Heart left ventricle (tissue), 13 donors: ENCODE results near the gene C2orf42.

Experiments used
- POLR2A ChIP-seq, 2 donors: fragments of 450-650 bp; IDR thresholded peaks; one replicate each; pipeline ENCODE4 v1.6.1; 2017; ENCODE audit warnings: antibody characterized with exemption in 2 of 2, mild to moderate bottlenecking in 2 of 2, moderate library complexity in 2 of 2
- TF ChIP-seq, protein P1 (sequence below), 12 donors: fragments of 200-600 bp; sonication (generic) in 4 of 12; IDR thresholded peaks; one replicate each; pipeline versions ENCODE4 v1.5.0 to v1.8.0; 2018 to 2022; ENCODE audit warnings: antibody characterized with exemption in 12 of 12, mild to moderate bottlenecking in 5 of 12
- donor health status: ischemic (EF 13 %, LVEDD 7.1; RV severe dilation, severe dysfunction).
- donor health status: DM: no; HTN: yes; CAD: no.
- donor health status: DM: no; HTN: no; CAD: no.
- donor health status: ischemic (EF 25% LVEDD 6.9; RV normal size, moderate dysfunction).
- donor health status: ischemic (EF 25% LVEDD 5.7; RV mildly dilated, moderate dysfunction).
- donor health status: ischemic (EF 35%, LVEDD 5.7; RV mildly dilated, moderate dysfunction).
- donor health status: nonischemic (EF 11% LVEDD 7.7; RV severe dilation, severe dysfunction).
- donor health status: DM: yes; HTN: yes; CAD: no.
- donor health status: PGD.
- donor health status: ischemic (EF 29% LVEDD 5.4; RV normal size, mild dysfunction).
- donor health status: nonischemic (EF 23%, LVEDD 6.1; RV moderate dilation, normal function).

DNA sequence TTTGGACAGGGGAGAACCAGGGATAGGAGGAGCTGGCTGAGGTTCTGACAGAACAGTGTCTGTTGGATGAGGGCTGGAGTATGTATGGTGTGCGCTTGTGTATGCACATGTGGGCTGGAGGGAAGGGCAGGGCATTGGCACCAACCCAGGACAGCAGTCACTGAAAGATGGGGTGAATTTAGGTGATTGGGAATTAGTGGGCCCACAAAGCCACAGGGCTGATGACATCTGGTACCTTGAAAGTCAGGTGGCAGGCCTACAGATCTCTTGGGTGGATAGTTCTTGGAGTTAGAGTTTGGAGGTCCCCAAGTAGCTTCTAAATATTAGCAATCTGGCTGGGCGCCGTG is 45.7 kb downstream of the C2orf42 start:
- TF ChIP-seq POLR2A (IDR thresholded peaks at IDR 0.05) = no peak
- TF ChIP-seq, protein P1, sequence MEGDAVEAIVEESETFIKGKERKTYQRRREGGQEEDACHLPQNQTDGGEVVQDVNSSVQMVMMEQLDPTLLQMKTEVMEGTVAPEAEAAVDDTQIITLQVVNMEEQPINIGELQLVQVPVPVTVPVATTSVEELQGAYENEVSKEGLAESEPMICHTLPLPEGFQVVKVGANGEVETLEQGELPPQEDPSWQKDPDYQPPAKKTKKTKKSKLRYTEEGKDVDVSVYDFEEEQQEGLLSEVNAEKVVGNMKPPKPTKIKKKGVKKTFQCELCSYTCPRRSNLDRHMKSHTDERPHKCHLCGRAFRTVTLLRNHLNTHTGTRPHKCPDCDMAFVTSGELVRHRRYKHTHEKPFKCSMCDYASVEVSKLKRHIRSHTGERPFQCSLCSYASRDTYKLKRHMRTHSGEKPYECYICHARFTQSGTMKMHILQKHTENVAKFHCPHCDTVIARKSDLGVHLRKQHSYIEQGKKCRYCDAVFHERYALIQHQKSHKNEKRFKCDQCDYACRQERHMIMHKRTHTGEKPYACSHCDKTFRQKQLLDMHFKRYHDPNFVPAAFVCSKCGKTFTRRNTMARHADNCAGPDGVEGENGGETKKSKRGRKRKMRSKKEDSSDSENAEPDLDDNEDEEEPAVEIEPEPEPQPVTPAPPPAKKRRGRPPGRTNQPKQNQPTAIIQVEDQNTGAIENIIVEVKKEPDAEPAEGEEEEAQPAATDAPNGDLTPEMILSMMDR (IDR thresholded peaks at IDR 0.05) = no peak
